COLO829 (cell line): Measurements from ENCODE around the gene ANKRD11.
"Not testable (repeated sequence)": the region's sequence is repeated elsewhere in the genome, so short reads cannot be mapped to it uniquely, and the experiment has no call there.

ENCODE experiments used
- DNase-seq: peaks from one replicate; pipeline ENCODE4 v3.0.0; 2012; ENCODE audit warnings: low spot score

ANKRD11 gene

DNA sequence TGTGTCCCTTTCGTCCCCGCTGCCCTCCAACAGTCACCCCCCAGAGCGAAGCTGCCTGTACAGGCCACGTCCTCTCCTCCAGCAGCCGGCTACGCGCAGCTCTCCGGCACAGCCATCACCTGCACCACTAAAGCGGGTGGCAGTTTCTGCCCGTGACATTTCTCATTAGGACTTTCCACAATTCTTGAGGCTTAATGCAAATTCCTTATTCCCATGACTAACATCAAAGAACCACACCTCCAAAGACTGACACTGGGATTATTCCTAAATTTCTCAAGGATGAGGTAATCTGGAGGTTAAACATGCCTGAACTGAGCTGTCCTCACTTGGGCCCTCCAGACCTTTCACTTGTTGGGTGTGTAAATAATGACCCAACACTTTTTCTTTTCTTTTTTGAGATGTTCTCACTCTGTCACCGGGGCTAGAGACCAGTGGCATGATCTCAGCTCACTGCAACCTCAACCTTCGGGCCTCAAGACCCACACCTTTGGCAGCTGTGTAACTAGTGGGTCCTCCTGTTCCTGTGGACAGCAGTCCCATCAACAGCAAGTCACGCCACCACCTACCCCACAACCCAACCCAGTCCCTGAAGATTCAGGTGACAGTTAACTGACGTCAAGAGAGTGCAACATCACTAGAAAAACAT is 11.7 kb downstream of the ANKRD11 start:
- DNase-seq = no peak

DNA sequence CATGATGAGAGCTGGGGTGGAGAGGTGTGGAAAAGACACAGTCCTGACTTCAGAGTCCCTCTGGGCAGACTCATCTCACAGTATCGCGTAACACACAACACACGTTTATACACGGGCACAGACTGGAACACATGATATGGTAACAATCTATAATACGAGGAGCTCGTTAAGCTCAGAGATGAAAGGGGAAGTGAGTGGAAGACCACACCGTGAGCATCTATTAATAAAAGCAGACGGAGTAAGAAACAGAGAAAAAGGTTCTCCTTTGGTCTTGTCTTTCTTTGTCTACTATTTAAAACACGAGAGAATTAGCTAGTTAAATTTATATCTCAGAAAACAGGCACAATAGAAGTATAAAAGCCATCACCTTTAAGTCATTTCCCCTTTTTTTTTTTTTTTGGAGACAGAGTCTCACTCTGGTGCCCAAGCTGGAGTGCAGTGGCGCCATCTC is 13.5 kb downstream of the ANKRD11 start:
- no peak for DNase-seq

DNA sequence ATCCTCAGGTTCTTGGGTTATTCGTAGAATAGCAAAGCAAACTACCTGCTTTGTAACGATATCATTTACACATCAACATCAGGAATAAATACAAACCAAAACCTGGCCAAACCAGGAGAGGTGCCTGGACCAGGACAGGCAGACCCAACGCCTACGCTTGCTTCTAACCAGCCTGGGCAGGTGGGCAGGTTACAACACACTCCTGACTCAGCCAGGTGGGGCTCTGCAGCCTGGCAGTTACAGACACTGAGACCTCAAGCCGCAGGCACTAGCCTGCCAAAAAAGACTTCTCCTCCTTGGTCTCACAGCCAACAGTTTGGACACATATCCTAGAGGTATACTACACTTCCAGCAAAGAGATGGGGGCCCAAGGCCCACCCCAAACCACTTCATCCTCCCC is 14.0 kb downstream of the ANKRD11 start:
- DNase-seq = no peak

DNA sequence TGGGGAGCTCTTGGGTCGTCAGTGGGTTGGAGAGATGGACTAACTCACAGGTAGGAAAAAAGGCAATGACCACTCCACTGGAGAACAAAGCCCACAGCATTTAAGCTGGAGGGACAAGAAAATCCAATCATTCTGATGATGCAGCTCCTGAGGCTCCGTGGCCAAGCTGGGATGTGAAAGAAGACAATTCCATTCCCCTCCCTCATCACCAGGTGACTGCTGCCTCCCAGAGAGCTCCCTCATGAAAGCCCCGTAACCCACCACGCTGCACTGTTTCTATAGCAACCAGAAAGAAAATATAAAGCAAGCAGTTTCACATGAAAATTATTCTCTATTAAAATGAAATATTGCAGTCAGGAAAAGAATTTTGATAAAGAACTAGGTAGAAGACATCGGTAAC is 15.2 kb downstream of the ANKRD11 start:
- no peak for DNase-seq

DNA sequence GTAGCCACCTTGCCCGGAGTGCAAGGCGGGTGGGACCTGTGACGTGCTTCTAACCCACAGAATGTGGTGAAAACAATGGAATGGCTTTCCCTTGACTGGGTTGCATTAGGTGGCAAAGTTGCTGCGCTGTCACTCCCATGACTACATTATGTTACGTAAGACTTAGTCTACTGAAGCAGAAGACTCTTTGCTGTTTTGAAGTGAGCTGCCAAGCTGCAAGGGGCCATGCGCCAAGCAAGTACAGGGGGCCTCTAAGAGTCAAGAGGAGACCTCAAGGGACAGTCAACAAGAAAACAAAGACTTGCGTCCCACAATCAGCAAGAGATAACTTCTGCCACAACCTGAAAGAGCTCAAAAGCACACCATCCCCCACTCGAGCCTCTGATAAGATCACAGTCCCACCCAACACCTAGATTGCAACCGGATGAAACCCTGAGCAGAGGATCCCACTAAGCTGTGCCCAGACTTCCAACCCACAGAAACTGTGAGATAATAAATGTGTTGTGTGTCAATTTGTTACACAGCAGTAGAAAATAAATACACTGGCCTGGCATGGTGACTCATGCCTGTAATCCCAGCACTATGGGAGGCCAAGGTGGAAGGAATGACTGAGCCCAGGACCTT is 16.5 kb downstream of the ANKRD11 start:
- no peak for DNase-seq

DNA sequence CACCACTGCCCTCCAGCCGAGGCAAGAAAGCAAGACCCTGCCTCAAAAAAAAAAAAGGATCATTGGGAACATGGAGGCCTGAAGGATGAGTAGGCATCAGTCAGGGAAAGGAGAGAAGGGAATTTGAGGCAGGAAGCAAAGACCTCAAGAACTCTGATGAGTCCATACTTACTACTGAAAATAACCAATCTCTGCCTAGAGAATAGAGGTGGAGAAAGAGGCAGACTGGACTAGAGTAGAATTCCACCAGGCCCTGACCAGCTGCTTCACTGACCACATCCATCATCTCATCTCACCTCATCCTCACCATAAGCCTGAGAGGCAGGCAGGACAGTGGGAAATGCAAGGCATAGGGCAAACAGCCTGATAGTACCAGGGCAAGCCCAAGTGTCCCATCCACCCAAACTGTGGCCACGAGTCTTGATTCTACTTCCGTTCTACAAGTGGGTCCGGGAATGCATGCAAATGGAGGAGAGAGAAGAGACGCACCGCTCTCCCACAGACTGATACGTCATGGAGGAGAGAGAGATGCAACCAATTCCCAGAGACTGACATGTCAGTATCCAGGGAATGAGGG is 17.1 kb downstream of the ANKRD11 start:
- DNase-seq = no peak

DNA sequence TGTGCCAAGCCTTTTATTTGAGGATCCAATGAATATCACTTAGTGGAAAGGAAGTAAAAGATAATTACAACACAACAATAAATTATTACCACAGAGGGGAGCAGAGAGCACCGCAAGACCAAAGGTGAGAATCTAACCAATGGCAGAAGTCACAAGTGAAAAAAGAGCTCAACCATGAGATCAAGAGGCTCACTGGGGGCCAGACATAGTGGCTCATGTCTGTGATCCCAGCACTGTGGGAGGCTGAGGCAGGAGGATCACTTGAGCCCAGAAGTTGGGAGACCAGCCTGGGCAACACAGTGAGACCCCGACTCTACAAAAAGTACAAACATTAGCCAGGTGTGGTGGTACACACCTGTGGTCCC is 17.7 kb downstream of the ANKRD11 start:
- DNase-seq = no peak

DNA sequence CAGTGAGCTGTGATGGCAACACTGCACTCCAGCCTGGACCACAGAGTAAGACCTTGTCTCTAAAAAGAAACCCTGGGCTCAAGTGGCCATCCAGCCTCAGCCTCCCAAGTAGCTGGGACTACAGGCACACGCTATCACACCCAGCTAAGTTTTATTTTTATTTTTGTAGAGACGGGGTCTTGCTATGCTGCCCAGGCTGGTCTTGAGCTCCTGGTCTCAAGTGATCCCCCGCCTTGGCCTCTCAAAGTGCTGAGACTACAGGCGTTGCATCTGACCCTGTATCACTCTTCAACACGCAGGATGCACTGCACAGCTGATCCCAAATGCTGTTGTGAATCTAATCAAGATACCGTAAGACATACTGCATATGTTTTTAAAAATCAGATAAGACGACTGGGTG is 23.0 kb downstream of the ANKRD11 start:
- DNase-seq = no peak

DNA sequence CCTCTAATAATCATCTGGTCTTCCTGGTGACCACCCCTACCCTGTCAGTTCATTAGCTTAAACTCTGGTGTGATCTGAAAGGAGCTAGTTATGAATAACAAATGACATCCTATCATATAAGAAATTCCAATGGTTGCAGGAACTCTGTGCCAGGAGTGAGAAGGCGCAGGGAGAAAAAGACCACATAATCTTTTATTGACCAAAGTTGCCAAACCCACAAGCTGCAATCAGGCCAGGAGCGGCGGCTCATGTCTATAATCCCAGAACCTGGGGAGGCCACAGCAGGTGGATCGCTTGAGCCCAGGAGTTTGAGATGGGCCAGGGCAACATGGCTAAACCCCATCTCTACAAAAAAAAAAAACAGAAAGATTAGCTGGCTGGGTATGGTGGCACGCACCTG is 23.4 kb downstream of the ANKRD11 start:
- DNase-seq = no peak

DNA sequence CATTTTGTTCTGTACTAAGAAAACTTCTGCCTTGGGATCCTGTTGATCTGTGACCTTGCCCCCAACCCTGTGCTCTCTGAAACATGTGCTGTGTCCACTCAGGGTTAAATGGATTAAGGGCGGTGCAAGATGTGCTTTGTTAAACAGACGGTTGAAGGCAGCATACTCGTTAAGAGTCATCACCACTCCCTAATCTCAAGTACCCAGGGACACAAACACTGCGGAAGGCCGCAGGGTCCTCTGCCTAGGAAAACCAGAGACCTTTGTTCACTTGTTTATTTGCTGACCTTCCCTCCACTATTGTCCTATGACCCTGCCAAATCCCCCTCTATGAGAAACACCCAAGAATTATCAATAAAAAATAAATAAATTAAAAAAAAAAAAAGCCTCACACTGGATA is 27.0 kb downstream of the ANKRD11 start:
- DNase-seq = not testable (repeated sequence)

DNA sequence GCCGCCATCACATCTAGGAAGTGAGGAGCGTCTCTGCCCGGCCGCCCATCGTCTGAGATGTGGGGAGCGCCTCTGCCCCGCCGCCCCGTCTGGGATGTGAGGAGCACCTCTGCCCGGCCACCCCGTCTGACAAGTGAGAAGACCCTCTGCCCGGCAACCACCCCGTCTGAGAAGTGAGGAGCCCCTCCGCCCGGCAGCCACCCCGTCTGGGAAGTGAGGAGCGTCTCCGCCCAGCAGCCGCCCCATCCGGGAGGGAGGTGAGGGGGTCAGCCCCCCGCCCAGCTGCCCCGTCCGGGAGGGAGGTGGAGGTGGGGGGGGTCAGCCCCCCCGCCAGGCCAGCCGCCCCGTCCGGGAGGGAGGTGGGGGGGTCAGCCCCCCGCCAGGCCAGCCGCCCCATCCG is 27.7 kb downstream of the ANKRD11 start:
- DNase-seq = not testable (repeated sequence)

DNA sequence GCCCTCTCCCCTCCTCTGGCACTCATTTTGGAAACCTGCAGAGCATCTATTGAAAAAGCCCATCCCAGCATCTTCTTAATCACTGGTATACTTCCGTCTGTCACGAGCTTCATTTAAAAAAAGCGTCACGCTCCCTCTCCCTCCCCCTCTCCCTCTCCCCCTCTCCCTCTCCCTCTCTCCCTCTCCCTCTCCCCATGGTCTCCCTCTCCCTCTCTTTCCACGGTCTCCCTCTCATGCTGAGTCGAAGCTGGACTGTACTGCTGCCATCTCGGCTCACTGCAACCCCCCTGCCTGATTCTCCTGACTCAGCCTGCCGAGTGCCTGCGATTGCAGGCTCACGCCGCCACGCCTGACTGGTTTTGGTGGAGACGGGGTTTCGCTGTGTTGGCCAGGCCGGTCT is 28.5 kb downstream of the ANKRD11 start:
- DNase-seq = not testable (repeated sequence)

DNA sequence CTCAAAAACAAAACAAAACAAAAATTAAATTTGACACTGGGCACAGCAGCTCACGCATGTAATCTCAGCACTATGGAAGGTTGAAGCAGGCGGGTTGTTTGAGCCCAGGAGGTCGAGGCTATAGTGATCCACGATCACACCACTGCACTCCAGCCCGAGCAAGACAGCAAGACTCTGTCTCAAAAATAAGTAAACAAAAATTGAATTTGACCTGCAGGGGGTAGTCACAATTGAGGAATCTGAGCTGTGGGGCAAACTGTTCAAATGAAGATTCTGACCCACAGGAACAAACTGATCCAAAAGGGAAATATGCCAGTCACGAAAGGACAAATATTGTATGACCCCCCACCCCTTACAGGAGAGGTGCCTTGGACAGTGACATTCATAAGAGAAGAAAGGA is 29.8 kb downstream of the ANKRD11 start:
- no peak for DNase-seq

DNA sequence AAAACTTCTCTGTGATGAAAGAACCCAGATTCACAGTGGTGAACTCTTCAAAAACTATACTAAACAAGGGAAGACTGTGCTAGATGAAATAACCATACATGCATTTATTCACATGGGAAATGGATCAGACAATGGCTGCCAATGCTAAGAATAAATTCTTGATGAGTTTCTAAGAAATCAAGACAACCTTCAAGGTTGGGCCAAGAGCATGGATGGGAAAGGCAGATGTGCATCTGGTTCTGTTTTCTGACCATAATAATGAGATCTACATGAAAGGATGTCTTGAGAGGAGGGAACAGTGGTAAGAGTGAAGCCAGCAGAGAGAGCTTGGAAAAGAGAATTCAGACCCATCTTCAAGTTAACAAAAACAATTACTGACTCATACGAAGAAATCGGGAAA is 31.4 kb downstream of the ANKRD11 start:
- DNase-seq = no peak

DNA sequence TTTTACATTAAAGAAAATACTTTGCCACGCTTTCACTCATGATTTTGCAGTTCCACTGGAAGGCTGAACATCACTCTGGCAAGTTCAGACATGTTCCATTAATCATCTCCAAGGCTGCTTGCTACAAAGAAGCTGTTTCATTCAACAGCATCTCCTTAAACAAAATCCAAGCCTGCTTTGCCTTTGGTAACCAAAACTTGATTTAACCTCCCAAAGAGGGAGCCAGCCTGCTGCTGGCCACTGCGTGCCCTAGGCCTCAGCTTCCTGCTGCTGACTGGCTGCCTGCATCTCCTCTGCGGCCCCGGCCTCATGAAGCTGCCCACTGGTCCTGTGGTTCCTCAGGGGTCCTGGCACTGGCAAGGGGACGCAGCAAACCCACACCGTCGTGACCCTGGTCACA is 31.8 kb downstream of the ANKRD11 start:
- peak; percentile 27 for DNase-seq

DNA sequence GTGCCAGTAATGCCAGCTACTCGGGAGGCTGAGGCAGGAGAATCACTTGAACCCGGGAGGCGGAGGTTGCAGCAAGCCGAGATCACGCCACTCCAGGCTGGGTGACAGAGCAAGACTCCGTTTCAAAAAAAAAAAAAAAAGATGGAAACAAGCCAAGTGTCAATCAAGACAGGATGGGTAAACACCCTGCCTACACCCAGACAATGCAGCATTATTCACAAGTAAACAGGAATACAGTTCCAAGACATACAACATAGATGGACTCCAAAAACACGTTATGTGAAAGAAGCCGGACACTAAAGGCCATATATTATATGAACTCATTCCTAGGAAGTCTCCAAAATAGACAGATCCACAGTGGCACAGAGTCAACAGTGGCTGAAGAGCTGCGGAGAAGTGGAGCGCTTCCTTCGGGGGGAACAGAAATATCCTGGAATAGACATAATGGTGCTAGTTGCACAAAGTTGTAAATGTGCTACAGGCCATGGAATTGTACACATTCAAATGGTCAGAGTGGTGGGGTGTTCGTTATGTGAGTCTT is 33.9 kb downstream of the ANKRD11 start:
- no peak for DNase-seq

DNA sequence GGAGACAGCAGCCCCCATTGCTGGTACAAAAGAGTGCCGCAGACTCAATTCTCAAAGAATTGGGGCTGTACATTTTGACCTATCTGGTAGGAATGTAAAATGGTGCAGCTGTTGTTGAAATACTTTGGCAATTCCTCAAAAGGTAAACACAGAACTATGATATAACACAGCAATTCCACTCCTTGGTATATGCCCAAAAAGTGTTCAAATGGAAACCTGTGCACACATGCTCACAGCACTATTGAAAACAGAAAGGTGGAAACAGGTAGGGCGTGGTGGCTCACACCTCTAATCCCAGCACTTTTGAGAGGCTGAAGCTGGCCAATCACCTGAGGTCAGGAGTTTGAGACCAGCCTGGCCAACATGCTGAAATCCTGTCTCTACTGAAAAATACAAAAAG is 34.7 kb downstream of the ANKRD11 start:
- DNase-seq = no peak

DNA sequence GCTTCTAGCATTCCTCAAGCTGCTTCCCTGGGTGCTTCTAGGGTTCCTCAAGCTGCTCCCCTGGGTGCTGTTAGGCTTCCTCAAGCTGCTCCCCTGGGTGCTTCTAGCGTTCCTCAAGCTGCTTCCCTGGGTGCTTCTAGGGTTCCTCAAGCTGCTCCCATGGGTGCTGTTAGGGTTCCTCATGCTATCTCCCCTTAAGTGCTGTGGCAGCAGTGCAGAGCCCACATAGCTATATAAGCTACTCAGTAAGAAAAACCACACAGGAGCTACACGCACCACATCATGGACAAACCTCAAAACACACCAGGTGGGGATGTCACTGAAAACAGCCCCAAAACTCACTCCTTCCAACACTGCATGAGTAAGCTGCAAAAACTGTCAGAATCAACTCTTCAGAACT is 35.2 kb downstream of the ANKRD11 start:
- DNase-seq = no peak

DNA sequence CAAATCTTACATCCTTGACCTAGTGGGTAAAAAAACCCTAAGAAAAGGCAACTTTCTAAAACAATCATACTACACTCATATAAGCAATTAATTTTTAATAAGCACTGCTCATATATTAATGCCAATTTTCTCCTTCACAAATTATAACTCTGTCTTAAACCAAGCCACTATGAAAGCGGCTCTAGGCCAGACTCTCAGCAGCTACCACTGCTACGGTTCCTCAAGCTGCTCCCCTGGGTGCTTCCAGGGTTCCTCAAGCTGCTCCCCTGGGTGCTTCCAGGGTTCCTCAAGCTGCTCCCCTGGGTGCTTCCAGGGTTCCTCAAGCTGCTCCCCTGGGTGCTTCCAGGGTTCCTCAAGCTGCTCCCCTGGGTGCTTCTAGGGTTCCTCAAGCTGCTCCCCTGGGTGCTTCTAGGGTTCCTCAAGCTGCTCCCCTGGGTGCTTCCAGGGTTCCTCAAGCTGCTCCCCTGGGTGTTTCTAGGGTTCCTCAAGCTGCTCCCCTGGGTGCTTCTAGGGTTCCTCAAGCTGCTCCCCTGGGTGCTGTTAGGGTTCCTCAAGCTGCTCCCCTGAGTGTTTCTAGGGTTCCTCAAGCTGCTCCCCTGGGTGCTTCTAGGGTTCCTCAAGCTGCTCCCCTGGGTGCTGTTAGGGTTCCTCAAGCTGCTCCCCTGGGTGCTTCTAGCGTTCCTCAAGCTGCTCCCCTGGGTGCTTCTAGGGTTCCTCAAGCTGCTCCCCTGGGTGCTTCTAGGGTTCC is 35.8 kb downstream of the ANKRD11 start:
- not testable (repeated sequence) for DNase-seq

DNA sequence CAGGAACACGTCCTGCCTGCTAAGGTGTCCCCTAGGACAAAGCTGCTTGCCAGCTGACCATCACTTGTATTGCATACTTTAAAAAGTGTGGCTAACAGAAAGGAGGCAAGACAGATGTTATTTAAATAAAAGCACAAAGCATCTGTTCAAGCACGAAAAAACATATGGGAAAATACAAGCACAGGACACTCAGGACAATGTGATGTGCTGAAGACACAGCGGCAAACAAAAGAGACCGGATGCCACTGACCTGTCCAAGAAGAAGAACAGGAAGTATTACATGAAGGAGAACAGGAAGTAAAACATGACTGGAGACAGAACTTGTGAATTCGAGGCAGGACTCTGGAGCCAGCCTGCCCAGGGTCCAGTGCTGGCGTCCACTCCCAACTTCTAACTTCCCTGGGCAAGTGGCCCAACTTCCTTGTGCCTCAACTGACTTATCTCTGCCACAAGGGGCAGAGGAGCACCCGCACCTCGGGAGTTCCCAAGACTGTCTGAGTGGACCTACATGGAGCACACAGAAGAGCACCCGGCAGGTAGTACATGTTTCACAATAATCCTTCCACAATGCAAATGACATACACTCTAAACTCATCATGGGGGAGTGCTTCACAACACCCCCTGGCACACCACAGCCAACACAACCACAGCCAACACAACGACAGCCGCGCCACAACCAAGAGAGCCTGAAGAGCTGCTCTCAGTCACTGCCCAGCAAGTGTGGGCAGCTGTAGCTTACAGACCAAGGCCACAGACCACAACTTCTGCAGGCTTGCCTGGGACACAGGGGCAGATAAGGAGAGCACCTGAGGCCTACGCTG is 36.6 kb downstream of the ANKRD11 start:
- DNase-seq = no peak

DNA sequence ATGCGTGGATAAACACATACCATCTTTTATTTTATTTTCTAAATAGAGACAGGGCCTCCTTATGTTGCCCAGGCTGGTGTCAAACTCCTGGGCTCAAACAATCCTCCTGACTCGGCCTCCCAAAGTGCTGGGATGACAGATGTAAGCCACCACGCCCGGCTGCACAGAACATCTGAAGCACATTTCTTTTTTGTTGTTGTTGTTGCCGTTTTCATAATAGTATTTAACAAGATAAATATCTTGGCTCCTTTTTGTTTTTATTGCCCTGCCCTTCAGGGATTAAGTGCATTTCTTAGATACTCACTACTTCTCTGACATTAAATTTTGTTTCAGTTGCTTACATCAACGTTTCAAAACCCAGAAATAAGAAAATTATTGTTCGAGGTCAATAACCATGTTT is 37.4 kb downstream of the ANKRD11 start:
- no peak for DNase-seq

DNA sequence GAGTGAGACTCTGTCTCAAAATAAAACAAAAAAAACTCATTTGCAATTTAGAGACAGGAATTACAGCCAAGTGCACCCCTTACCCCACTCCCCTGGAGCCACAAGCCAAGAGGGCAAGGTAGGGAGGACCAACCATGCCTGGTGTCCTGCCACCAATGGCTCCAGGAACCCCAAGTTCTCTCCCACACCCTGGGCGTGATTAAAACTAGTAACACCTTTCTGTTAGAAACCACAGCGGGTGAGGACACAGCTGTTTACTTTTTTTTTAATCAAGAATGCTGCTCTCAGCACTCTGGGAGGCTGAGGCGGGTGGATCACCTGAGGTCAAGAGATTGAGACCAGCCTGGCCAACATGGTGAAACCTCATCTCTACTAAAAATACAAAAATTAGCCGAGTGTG is 38.1 kb downstream of the ANKRD11 start:
- no peak for DNase-seq
